Bone marrow (tissue), 2 donors: ENCODE results near the gene POLR3F.
"Not testable (repeated sequence)": the region's sequence is repeated elsewhere in the genome, so short reads cannot be mapped to it uniquely, and the experiment has no call there.

Source experiments
- DNase-seq, 2 donors: peaks; one replicate each; lab custom pipeline; 2025; lab: John Stamatoyannopoulos, UW

Gene POLR3F, protein sequence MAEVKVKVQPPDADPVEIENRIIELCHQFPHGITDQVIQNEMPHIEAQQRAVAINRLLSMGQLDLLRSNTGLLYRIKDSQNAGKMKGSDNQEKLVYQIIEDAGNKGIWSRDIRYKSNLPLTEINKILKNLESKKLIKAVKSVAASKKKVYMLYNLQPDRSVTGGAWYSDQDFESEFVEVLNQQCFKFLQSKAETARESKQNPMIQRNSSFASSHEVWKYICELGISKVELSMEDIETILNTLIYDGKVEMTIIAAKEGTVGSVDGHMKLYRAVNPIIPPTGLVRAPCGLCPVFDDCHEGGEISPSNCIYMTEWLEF

DNA sequence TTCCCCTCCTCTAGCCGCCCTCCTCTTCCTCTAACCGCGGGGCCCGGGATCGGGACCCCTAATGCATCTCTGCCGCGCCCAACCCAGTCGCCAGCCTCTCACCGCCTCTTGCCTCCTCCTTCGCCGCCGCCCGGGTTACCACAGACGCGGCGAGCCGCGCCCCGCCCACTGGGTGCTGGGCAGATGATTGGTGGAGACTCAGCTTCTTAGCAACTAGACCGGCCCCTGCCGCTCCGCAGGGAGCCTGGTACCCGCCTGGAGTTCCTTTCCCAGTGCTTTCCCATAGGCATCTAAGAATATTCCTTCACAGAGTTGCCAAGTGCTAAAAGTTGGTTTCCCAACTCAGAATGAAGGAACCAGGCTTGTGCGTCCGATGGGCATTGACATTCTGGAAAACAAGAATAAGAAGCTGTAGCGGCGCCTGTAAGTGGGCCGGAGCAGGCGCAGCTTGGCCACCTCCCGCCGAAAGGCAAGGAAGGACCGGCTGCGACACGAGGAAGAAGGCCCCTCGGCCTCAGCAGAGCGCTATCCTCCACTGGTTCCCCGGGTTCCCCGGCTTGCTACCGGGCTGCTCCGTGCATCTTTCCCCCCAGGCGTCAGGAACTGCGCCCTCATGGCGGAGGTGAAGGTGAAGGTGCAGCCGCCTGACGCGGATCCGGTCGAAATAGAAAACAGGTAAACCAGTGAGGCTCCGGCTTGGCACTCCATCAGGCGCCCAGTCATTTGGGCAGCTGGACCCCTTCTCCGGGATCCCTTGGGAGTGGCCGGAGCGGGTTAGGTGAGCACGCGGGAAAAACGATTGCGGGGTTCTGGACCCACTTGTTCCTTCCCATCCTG is at the start of gene POLR3F, which contains the start of gene DZANK1:
Gene POLR3F (plus strand): TSS at position 497 of the 837 bp plus-strand sequence. CDS start 117 bp downstream, at position 614.
Gene DZANK1 (minus strand): TSS at position 137 of the 837 bp plus-strand sequence. CDS start 1,672 bp downstream, outside the sequence.
- peak; percentile 85 to 91 for DNase-seq

- no peak for DNase-seq
Measured at GRCh38 chr20:18421608-18422007, 45.6 kb upstream of the POLR3F start.

- no peak for DNase-seq
Measured at GRCh38 chr20:18427214-18427613, 40.0 kb upstream of the POLR3F start.

GRCh38 chr20:18428490-18429173 is 38.6 kb upstream of the POLR3F start:
- DNase-seq = no peak

GRCh38 chr20:18430172-18430826 is 36.9 kb upstream of the POLR3F start:
- DNase-seq = no peak

DNA sequence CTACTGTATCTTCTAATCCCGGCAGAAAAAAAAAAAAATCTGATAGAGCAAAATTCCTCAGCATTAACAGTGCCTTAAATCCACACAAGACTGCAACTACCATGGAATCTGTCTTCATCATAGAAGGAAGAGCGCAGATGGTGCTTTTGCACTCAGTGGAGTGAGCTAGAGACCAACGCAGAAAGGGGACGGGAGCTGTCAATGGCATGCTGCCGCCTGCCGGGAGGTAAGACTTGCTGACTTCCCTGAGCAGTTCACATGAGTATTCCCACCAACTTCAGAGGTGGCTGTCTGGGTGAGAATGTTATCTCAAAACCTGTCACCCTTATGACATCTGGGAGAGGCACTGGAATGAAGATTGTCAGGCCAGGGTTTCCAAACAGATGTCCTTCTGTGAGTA is 36.0 kb upstream of the POLR3F start:
- DNase-seq = no peak

- no peak for DNase-seq
Measured at GRCh38 chr20:18436847-18437246, 30.3 kb upstream of the POLR3F start.

- no peak for DNase-seq
Measured at GRCh38 chr20:18440403-18440802, 26.8 kb upstream of the POLR3F start.

GRCh38 chr20:18443886-18444285 is 23.3 kb upstream of the POLR3F start:
- no peak for DNase-seq

- no peak for DNase-seq
Measured at GRCh38 chr20:18456600-18456999, 10.6 kb upstream of the POLR3F start.

DNA sequence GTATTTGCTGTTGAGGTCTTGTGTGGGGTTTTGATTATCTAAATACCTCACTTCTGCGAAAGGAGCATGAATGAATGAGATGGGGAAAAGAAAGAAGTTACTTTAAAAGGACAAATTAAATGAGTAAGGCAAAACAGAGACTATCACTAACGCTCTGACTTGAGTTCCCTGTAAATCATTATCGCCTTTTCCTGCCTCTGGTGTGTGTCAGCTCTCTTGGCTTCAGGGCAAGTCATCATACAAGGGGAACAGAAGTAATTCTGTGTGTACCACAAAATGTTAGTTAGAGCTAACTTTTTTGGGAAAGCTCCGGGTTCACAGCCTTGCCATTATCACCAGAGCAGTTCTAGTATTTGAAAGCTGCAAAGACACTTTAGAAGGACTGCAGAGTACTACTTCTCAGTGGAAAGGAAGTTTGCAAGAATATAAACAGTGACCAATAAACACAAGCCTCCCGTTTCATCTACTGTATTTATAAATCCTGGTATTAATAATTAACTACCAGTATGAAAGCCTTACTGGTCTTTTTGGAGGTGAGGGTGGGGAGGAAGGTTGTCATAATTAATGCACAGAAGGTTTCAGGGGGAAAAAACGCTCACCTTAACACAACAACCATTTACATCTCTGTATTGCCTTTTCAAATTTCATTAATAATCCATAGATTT is 1.5 kb upstream of the POLR3F start:
- DNase-seq = no peak

DNA sequence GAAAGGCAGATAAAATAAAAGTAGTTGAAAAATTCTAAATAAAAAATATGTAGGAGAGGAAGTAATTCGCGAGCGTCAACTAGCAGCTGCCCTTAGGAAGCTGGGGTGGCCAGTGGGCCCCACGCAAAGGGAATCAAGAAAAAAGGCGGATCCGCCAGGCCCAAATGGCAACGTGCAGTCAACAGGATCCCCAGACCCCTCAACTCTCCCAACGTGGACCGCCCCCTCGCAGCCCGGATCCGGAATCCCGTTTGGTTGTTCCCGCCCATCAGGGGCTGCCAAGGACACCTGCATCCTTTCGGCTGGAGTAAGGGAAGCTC is 656 bp upstream of the POLR3F start:
- no peak for DNase-seq

- no peak for DNase-seq
Measured at GRCh38 chr20:18477218-18477617, 10.0 kb downstream of the POLR3F start.

GRCh38 chr20:18477821-18478220 is 10.6 kb downstream of the POLR3F start:
- no peak for DNase-seq

DNA sequence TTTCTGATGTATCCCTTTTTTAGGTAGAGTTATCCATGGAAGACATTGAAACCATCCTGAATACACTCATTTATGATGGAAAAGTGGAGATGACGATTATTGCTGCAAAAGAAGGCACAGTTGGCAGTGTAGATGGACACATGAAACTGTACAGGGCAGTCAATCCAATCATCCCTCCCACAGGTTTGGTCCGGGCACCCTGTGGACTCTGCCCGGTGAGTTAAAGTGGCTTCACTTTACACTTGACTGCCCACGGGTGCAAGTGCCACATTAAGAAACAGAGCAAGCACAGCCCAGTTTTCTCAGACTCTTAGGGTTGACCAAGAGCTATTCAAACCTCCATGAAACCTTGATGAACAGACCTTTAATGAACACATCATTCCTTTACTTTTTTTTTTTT is 14.4 kb downstream of the POLR3F start:
- no peak for DNase-seq

DNA sequence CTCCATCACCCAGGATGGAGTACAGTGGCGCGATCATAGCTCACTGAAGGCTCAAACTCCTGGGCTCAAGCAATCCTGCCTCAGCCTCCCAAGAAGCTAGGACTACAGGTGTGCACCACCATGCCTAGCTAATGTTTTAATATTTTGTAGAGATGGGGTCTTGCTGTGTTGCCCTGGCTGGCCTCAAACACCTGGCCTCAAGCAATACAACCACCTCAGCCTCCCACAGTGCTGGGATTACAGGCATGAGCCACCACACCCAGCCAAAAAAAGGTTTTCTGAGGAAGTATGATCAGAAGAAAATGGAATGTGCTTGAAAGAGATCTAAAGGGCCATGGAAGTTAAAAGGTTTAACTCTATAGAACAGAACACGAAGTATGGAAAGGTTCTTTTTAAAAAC is 21.1 kb downstream of the POLR3F start:
- DNase-seq = no peak

GRCh38 chr20:18496042-18496441 is 28.9 kb downstream of the POLR3F start:
- no peak for DNase-seq

DNA sequence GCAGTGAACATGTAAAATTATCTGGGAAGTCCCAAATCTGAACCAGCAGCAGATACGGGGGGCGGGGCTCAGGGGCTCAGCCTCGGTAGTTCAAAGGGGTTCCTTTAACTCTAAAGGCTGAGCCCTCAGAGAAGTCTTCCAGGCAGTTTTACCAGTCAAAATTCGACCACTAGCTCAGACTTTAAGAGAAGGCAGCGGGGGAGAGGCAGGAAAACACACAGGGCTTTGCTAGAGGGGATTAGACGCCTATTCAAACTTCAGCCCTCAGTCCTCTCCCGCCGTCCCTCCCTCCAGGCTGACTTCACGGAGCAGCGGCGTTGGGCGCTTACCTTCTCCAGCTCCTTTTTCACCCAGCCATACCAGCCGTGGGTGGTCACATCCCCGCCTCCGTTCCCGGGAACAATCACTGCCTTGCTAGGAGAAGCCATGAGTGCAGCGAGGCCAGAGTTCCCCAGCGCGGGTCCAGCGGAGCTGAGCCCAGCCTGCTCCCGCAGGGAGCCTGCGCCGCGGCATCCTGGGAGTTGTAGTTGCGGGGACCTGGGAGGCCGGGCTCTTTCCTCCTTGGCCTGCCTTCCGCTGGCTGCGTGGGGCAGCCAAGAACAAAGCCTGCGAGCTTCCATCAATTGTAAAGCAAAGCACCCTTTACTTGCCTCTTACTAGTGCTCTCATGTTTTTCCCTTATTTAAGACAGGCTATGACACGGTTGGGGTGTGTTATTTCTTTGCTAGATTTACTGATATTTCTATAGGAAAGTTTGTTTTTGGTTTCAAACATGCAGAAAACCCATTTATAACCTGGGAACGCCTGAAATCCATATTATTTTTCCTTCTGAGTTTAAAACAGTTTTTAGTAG is 29.8 kb downstream of the POLR3F start, which contains the start of gene RBBP9:
Gene RBBP9 (minus strand): TSS at position 486 of the 853 bp plus-strand sequence. CDS start 58 bp downstream, at position 428.
- DNase-seq = peak; percentile 31 to 74

- no peak for DNase-seq
Measured at GRCh38 chr20:18497603-18498002, 30.4 kb downstream of the POLR3F start.

GRCh38 chr20:18501672-18502071 is 34.5 kb downstream of the POLR3F start:
- not testable (repeated sequence) for DNase-seq
